CD4-positive, alpha-beta T cell treated with Interleukin-1 beta for 1 hour (primary cell): Measurements from ENCODE around the gene RING1.

ENCODE experiments used
- DNase-seq, 2 donors: peaks; one replicate each; pipeline ENCODE4 v3.0.0-alpha.2; 2020 to 2022

Gene RING1

DNA sequence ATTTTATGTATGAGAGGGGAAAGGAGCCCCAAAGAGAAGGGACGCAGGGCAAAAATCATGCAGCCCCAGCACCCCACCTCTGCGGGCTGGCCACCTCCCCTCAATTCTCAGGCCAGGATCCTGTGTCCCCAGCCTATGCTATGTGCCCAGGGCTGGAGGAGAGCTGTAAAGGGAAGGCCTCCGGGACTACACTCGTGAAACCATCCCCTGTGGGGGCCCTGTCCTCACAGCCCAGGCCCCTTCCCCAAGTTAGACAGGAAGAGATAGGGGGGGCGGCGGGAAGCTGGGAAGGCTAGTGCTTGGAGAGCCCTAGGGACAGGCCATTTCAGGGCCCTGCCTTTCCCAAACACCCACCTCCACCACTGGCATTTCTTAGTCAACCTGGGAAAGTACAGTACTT is 14.7 kb upstream of the RING1 start:
- no peak for DNase-seq

- DNase-seq: no peak
Observed at GRCh38 chr6:33194431-33194979, 13.8 kb upstream of the RING1 start.

- no peak for DNase-seq
Observed at GRCh38 chr6:33195304-33196165, 12.8 kb upstream of the RING1 start.

- DNase-seq: peak; percentile 40 to 61
Observed at GRCh38 chr6:33197431-33198048, 10.8 kb upstream of the RING1 start.

DNA sequence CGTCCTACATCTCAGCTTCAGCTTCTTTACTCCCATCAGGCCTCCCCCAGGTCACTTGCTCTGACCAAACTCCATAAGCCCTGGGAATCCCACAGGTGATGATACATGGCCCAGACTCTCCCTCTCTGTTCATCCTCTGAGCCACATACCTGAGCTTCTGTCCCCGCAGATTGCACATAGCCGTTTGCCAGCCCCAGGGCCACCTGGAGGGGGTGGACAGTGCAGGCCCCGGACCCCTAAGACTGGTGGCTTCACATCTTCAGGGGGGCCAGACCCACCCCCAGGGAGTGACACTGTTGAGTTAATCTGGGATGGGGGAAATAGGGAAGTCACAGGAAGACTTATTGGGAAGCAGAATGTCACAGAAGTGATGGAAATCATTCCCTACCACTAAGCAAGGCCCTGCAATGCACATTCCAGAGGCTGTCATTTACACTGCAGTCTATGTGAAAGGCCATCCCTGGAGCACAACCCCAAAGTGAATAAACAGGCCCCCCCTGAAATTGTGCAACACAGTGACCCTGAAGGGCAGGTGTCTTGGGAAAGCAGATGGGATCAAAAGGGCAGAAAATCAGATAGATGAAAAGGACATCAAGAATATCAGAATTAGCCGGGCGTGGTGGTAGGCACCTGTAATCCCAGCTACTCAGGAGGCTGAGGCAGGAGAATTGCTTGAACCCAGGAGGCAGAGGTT is 10.0 kb upstream of the RING1 start:
- no peak for DNase-seq

DNA sequence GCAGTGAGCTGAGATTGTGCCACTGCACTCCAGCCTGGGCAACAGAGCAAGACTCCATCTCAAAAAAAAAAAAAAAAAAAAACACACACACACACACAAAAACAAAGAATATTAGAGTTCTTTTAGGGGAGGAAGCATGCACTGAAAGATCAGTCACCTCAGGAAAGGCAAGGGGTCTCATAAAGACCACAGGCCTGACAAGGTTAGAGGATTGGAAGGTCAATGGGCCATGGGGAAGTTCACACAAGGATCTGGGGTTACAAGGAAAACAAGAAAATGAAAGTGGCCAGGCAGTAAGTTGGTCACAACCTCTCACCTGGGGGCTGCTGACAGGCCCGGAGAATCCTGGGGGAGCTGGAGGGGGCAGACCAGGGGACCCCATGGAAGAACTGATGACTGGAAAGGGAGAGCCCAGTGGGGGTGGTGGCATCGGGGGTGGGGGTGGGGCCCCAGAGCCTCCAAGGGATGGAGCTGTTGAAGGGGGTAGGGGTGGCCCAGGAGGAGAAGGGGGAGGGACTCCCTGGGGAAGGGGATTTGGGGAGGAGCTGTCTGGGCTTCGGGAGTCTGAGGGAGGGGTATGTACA is 9.4 kb upstream of the RING1 start:
- no peak for DNase-seq

- peak in 1 of 2 donors; percentile 72 for DNase-seq
Observed at GRCh38 chr6:33199687-33200218, 8.5 kb upstream of the RING1 start.

DNA sequence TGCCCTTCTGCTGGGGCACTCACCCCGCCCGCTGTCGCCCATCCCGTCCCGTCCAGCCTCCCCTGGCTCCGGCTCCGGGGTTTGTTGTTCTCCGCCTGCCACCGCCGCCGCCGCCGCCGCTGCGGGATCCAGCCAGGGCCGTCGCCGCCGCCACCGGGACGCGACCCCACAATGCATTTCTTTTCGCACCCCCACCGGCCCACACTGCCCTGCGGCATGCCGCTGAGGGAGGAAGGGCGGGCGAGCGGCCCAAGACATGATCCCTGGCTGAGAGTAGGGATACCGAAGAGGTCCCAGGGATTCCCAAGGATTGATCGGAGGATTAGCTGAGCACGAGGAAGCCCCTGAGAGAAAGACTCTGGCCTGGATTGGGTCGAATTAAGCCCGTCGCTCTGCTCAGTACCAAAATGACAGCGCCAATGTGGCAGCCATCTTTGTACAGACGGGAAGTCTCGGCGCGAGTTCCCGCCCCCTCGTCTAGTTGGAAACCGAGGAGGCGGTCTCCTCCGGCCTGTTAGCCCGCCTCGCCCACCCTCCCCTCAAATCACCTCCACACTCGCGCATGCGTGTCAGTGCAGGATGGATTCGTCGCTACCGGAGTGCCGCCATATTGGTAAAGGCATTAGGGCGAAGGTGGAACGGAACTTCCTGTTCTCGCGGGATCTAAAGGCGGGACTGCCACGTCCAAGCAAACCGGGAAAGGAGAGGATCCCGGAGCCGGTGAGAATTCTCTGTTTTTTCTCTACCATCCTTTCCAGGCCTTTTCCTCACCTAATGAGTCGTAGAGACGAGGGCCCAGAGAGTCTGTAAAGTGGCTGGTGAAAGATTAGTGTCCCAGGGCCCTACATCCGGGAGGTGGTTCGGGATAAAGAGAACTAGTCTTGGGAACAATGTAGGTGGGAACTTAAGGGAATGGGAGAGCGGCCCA is 7.8 kb upstream of the RING1 start, which contains the start of the genes RXRB and SLC39A7:
Gene RXRB, minus strand, starts transcription at position 447 of the 928 bp plus-strand sequence. Its CDS starts 189 bp downstream, at position 258.
Gene SLC39A7, plus strand, starts transcription at position 649 of the 928 bp plus-strand sequence. CDS start 379 bp downstream, outside the sequence.
- DNase-seq: peak; percentile 99

- DNase-seq: no peak
Observed at GRCh38 chr6:33201147-33201545, 7.2 kb upstream of the RING1 start.

DNA sequence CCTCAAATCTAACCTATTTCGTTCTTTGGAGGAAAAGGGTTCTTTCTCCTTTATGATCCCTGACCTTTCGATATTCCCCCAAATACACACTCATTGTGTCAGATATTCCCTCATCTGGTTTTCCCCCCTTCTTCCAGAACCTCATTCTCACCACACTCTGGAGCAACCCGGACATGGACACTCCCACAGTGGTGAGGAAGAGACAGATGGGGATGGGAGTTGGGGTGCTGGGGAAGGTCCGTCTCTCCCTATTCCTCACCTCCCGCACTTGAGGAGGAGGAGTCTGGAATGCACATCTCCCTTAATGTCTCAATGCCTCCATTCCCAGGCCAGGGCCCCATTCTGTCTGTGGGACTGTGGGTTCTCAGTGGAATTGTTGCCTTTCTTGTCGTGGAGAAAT is 6.4 kb upstream of the RING1 start:
- DNase-seq: no peak

- DNase-seq: no peak
Observed at GRCh38 chr6:33202799-33203198, 5.5 kb upstream of the RING1 start.

- no peak for DNase-seq
Observed at GRCh38 chr6:33203443-33204164, 4.7 kb upstream of the RING1 start.

GRCh38 chr6:33204165-33204414 is 4.2 kb upstream of the RING1 start:
- no peak for DNase-seq

- peak; percentile 93 for DNase-seq
Observed at GRCh38 chr6:33204415-33205190, 3.7 kb upstream of the RING1 start, which contains the start of gene HSD17B8. Gene HSD17B8 (plus strand): TSS chr6:33204655. CDS start chr6:33204669, 14 bp downstream.

DNA sequence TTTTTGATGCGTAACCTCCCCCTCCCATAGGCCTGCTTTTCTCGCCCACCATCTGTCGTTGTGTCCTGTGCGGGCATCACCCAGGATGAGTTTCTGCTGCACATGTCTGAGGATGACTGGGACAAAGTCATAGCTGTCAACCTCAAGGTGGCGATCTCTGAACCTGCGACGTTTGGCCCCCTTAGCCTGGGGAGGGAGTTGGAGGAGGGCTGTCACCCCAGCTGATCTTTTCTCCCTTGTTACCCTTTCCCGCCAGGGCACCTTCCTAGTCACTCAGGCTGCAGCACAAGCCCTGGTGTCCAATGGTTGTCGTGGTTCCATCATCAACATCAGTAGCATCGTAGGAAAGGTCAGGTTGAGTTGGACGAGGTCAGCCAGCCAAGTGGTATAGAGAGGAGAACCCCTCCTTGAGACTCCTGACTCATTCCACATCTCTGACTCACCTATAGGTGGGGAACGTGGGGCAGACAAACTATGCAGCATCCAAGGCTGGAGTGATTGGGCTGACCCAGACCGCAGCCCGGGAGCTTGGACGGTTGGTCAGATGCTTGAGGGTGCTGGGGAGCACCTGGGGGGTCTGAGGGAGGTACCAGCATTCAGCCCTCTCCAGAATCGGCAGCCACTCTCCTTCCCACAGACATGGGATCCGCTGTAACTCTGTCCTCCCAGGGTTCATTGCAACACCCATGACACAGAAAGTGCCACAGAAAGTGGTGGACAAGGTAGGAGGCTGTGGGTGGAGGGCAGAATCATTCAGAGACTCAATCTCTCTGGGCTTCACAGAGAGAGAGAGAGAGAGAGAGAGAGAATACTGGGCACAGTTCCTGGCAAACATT is 2.9 kb upstream of the RING1 start:
- peak in 1 of 2 donors; percentile 10 for DNase-seq

GRCh38 chr6:33206027-33206863 is 2.1 kb upstream of the RING1 start:
- DNase-seq: no peak

DNA sequence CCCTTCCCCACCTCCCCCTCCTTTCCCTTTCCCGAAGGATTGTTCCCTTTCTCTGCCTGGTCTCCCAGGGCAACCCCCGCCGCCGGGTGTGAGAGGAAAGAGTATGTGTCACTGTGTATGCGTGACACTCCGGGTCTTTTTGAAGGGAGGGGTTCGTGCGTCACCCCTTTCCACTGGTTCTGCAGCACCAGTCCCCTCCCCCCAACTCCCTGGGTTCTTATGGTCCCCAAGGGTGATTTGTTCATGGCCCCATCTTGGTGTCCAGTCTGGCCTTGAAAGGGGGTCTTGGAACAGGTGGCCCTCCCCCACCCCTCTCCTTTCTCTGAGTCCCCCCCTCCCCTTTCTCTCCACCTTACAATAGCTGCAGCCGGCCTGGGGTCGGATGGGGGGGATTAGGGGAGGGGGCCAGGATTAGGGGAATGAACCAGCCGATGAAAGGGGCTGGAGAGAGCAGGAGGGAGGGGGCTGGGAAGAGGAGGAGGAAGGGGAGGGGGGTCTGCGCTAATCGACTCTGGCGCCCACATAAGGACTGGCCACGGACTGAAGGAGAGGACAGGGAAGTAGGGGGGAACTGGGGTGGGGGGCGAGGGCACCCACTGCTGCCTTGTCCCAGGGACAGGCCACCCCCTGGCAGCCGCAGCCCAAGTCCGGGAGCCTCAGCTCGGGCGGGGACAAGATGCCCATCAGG is 1.3 kb upstream of the RING1 start:
- no peak for DNase-seq
